ENCODE results near the gene DPP4.

DPP4 gene

DNA sequence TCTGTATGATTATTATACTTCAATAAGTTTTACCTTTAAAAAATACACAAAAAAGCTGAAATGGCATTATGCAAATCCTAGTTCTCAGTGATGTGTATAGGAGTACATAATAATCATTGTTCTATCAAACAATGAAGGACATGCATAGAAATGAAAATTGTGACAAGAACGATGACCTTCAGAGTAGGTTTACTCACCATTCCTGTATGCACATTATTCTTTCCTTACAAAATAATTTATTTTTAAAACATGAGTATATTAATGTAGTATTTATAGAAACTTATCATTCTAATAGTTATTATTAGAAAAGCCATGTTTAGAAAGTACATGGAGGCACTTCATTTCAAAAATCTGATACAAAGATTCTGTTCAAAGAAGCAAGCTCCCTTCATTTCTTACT is 32.7 kb upstream of the DPP4 start:
- Histone ChIP-seq H3K79me2 (ENCODE audit: control insufficient read depth, insufficient read depth, low read length, unreplicated experiment) (no peaks in the 10 kb centered on the region), H3K4me3 (ENCODE audit: low read depth, low read length) (no peak overlapping the region), H3K27ac (ENCODE audit: low read depth, low read length) (no peak overlapping the region), H2AFZ (ENCODE audit: low read length, unreplicated experiment) (no peak overlapping the region), H3K36me3 (ENCODE audit: insufficient read depth, low read length) (no peaks in the 10 kb centered on the region), H3K4me1 (ENCODE audit: control insufficient read depth, insufficient read depth, low read length, unreplicated experiment) (peaks cover 14% of the 10 kb centered on the region), H3K27me3 (ENCODE audit: insufficient read depth, low read length) (no peaks in the 10 kb centered on the region)

DNA sequence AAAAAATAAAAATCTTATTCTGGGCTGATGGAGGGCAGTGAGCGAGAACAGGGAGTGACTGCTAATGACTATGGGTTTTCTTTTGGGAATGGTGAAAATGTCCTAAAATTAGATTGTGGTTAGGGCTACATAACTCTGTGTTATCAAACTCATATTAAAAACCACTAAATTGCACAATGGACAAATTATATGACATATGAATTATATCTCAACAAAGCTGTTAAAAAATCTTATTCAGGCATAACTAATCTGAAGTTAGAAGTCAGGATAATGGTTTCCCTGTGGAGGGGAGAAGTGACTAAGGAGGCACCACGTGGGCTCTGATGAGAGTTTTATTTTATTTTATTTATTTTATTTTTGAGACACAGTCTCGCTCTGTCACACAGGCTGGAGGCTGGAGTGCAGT is 32.1 kb upstream of the DPP4 start:
- no peak overlapping the region for H2AFZ ChIP-seq (ENCODE audit: low read length, unreplicated experiment)
- no peaks in the 10 kb centered on the region for H3K36me3 ChIP-seq (ENCODE audit: insufficient read depth, low read length)
- H3K27me3 ChIP-seq (ENCODE audit: insufficient read depth, low read length), result no peaks in the 10 kb centered on the region
- no peaks in the 10 kb centered on the region for H3K79me2 ChIP-seq (ENCODE audit: control insufficient read depth, insufficient read depth, low read length, unreplicated experiment)
- H3K4me1 ChIP-seq (ENCODE audit: control insufficient read depth, insufficient read depth, low read length, unreplicated experiment), result peaks cover 14% of the 10 kb centered on the region
- no peak overlapping the region for H3K4me3 ChIP-seq (ENCODE audit: low read depth, low read length)
- no peak overlapping the region for H3K27ac ChIP-seq (ENCODE audit: low read depth, low read length)

DNA sequence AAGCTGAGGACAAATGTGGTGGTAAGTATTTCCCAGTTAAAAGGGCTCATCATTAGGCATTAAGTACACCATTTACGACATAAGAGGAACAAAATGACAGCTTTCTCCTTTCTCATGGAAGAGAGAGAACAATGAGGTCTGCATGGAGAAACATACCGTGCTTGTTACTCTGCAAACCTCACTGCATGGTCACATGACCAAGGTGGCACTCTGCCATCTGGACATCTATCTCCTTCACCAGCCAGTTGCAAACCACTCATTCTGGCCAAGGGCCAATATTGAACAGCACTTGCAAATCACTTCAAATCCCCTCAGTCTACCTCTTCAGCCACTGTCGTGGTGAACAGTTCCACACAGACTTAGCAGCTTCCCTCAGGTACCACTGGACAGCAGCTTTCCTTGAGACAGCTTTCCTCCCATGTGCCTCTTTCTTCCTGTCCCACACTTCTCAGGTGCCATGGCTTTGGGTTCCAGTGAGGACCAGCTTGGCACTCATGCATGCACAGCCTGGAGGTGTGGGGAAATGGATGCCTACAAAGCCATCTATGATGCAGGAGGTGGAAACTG is 29.5 kb upstream of the DPP4 start:
- Histone ChIP-seq H2AFZ (ENCODE audit: low read length, unreplicated experiment) (no peak overlapping the region), H3K27me3 (ENCODE audit: insufficient read depth, low read length) (no peaks in the 10 kb centered on the region), H3K36me3 (ENCODE audit: insufficient read depth, low read length) (no peaks in the 10 kb centered on the region), H3K4me1 (ENCODE audit: control insufficient read depth, insufficient read depth, low read length, unreplicated experiment) (peaks cover 14% of the 10 kb centered on the region), H3K4me3 (ENCODE audit: low read depth, low read length) (no peak overlapping the region), H3K27ac (ENCODE audit: low read depth, low read length) (no peak overlapping the region), H3K79me2 (ENCODE audit: control insufficient read depth, insufficient read depth, low read length, unreplicated experiment) (no peaks in the 10 kb centered on the region)

DNA sequence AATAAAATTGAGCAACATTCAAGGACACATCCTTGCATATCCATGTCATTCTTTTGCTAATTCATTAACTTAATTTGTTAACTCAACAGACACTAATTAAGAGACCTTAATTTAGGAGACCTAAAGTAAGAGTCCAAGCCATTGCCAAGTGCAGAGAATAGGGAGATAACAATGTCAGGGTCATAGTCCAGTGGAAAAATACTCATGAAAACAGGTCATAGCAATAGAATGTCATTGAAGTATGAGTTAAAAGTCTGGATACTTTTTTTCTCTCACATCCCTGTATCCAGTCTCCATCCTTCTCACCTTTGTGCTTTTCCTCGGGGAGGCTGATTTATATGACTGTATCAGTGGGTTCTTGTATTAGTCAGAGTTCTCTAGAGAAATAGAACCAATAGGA is 26.6 kb upstream of the DPP4 start:
- H3K4me3 ChIP-seq (ENCODE audit: low read depth, low read length), result no peak overlapping the region
- H3K36me3 ChIP-seq (ENCODE audit: insufficient read depth, low read length), result no peaks in the 10 kb centered on the region
- H3K4me1 ChIP-seq (ENCODE audit: control insufficient read depth, insufficient read depth, low read length, unreplicated experiment), result no peaks in the 10 kb centered on the region
- H3K79me2 ChIP-seq (ENCODE audit: control insufficient read depth, insufficient read depth, low read length, unreplicated experiment), result no peaks in the 10 kb centered on the region
- H3K27me3 ChIP-seq (ENCODE audit: insufficient read depth, low read length), result no peaks in the 10 kb centered on the region
- no peak overlapping the region for H2AFZ ChIP-seq (ENCODE audit: low read length, unreplicated experiment)
- no peak overlapping the region for H3K27ac ChIP-seq (ENCODE audit: low read depth, low read length)

DNA sequence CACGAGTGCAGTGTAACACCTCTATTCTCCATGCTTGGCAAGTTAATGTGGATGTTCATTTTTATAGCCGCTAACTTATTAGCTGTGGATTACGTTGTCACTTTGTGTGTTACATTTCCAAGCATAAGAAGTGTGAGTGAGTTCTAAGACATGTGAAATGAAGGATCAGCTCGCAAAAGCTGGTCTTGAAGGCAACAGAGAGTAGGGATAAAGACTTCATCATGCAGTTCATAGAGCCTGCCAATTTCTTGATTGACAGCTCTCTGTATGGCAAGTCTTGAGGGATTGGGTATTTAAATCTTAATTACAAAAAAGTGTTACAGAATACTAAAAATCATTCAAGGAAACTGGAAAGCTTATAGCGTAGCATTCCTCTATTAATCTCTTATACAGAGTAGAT is 25.8 kb upstream of the DPP4 start:
- Histone ChIP-seq H2AFZ (ENCODE audit: low read length, unreplicated experiment) (no peak overlapping the region), H3K27ac (ENCODE audit: low read depth, low read length) (no peak overlapping the region), H3K4me3 (ENCODE audit: low read depth, low read length) (no peak overlapping the region), H3K36me3 (ENCODE audit: insufficient read depth, low read length) (no peaks in the 10 kb centered on the region), H3K4me1 (ENCODE audit: control insufficient read depth, insufficient read depth, low read length, unreplicated experiment) (no peaks in the 10 kb centered on the region), H3K27me3 (ENCODE audit: insufficient read depth, low read length) (no peaks in the 10 kb centered on the region), H3K79me2 (ENCODE audit: control insufficient read depth, insufficient read depth, low read length, unreplicated experiment) (no peaks in the 10 kb centered on the region)

DNA sequence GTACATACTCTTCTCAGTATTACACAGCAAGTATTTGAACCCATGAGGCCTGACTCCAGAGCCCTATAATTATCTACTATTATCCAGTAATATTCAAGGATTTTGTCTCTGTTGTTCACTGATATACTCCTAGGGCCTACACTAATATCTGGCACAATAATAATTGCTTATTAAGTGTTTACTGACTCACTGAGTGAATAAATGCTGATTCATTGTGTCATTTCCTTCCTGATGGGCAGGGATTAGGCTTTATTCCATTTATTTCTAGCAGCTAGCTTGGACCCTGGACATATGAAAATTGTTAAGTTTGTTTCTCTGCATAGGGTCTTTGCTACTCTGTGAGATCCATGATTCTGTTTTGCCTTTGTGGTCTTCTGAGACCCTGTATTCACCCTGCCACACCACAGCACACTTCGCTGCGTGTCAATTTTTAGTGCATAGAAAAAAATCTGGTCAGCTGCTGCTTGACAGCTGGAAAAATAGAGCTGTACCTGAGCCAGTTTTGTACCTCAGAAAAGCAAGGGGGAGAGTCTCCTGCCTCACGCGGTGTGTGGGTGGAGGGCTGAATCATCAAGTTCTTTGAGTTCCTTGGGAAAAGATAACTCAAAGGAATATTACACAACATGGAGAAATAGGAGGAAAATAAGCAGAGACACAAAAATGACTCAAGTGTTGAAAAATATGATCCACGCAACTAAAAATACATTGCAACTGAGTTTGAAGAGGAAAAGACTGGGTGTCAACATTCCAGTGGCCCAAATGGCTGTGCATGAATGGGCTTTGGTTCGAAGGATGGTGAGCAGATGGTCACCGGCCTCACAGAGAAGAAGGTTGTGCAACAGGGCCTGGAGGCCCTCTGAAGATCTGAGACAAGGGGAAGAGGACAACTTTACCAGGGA is 18.9 kb upstream of the DPP4 start:
- H3K27me3 ChIP-seq (ENCODE audit: insufficient read depth, low read length), result no peaks in the 10 kb centered on the region
- peak overlapping the region; percentile 35 for H2AFZ ChIP-seq (ENCODE audit: low read length, unreplicated experiment)
- H3K79me2 ChIP-seq (ENCODE audit: control insufficient read depth, insufficient read depth, low read length, unreplicated experiment), result no peaks in the 10 kb centered on the region
- H3K27ac ChIP-seq (ENCODE audit: low read depth, low read length), result peak overlapping the region; percentile 98
- H3K36me3 ChIP-seq (ENCODE audit: insufficient read depth, low read length), result no peaks in the 10 kb centered on the region
- H3K4me1 ChIP-seq (ENCODE audit: control insufficient read depth, insufficient read depth, low read length, unreplicated experiment), result peaks cover 54% of the 10 kb centered on the region
- H3K4me3 ChIP-seq (ENCODE audit: low read depth, low read length), result peak overlapping the region; percentile 58

DNA sequence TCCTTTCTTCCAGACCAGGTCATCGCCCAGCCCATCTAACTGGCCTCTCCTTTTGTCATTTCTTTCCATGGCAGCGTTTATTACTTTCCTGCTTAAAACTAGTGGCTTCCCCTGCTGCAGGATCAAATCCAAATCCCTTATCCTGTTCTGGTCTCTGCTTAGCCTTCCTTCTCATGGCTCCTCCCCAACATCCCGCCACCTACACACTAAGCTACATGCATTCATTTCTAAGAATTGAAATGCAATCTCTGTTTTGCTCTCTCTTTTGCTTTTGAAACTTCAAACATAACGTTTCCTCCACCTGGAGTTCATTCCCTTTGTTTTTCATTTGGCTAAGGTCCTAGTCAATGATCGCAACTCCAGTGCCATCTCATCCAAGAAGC is 18.0 kb upstream of the DPP4 start:
- Histone ChIP-seq H3K27me3 (ENCODE audit: insufficient read depth, low read length) (no peaks in the 10 kb centered on the region), H3K4me3 (ENCODE audit: low read depth, low read length) (peak overlapping the region; percentile 58; the same call in 1 of the 2 replicates), H2AFZ (ENCODE audit: low read length, unreplicated experiment) (no peak overlapping the region), H3K36me3 (ENCODE audit: insufficient read depth, low read length) (no peaks in the 10 kb centered on the region), H3K4me1 (ENCODE audit: control insufficient read depth, insufficient read depth, low read length, unreplicated experiment) (peaks cover 59% of the 10 kb centered on the region), H3K27ac (ENCODE audit: low read depth, low read length) (peak overlapping the region; percentile 98), H3K79me2 (ENCODE audit: control insufficient read depth, insufficient read depth, low read length, unreplicated experiment) (no peaks in the 10 kb centered on the region)

DNA sequence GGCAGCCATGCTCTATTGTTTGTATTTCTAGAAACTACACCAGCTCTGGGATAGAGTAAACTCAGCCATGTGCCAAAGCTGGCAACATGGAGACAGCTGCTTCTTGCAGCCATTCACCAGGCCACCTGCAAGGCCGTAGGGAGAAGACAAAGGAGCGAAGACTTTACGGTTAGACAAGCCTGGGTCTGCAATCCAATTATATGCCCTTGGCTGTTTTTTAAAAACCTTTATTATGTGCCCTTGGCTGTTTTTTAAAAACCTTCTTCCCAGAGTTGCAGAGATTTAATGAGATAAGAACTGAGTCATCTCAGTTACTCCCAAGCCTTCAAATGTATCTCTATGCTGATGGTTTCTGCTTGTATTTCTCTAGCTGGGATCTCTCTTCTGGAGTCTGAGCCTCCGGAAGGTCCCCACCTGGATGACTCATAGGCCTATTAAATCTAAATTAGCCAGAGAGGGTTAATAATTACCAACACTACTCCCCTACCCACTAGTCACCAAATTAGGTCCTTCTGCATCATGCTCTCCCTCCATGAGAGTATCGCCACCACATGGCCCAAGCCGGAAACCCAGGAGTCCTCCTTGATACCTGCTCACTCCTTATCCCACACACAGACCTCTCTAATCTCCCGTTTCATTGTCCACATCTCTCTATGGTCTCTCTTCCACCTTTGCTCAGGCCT is 17.5 kb upstream of the DPP4 start:
- peak overlapping the region; percentile 4 for H2AFZ ChIP-seq (ENCODE audit: low read length, unreplicated experiment)
- H3K4me1 ChIP-seq (ENCODE audit: control insufficient read depth, insufficient read depth, low read length, unreplicated experiment), result peaks cover 65% of the 10 kb centered on the region
- H3K4me3 ChIP-seq (ENCODE audit: low read depth, low read length), result no peak overlapping the region
- H3K79me2 ChIP-seq (ENCODE audit: control insufficient read depth, insufficient read depth, low read length, unreplicated experiment), result no peaks in the 10 kb centered on the region
- H3K36me3 ChIP-seq (ENCODE audit: insufficient read depth, low read length), result no peaks in the 10 kb centered on the region
- no peaks in the 10 kb centered on the region for H3K27me3 ChIP-seq (ENCODE audit: insufficient read depth, low read length)
- H3K27ac ChIP-seq (ENCODE audit: low read depth, low read length), result peak overlapping the region; percentile 98

DNA sequence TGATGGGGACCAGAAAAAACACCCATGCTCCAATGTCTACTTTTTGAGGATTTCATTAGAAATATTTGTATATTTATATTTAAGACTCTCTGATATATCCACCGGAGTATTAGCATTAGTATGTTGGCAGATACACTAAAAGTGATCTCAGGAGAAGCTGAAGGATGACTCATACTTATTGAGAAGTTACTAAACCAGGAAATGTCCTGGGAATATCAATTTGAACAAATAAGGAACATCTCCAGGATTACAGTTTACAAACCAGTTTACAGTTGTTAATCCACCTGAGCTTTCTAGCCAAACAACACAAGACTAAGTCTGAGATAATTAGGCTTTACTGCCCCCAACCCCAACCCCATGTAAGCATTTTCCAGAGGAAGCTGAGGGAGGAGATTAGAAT is 16.1 kb upstream of the DPP4 start:
- H3K4me3 ChIP-seq (ENCODE audit: low read depth, low read length), result peak overlapping the region; percentile 33; the same call in 1 of the 2 replicates
- no peaks in the 10 kb centered on the region for H3K36me3 ChIP-seq (ENCODE audit: insufficient read depth, low read length)
- H3K4me1 ChIP-seq (ENCODE audit: control insufficient read depth, insufficient read depth, low read length, unreplicated experiment), result peaks cover 78% of the 10 kb centered on the region
- H3K27ac ChIP-seq (ENCODE audit: low read depth, low read length), result peak overlapping the region; percentile 73
- H3K79me2 ChIP-seq (ENCODE audit: control insufficient read depth, insufficient read depth, low read length, unreplicated experiment), result no peaks in the 10 kb centered on the region
- no peaks in the 10 kb centered on the region for H3K27me3 ChIP-seq (ENCODE audit: insufficient read depth, low read length)
- peak overlapping the region; percentile 29 for H2AFZ ChIP-seq (ENCODE audit: low read length, unreplicated experiment)

DNA sequence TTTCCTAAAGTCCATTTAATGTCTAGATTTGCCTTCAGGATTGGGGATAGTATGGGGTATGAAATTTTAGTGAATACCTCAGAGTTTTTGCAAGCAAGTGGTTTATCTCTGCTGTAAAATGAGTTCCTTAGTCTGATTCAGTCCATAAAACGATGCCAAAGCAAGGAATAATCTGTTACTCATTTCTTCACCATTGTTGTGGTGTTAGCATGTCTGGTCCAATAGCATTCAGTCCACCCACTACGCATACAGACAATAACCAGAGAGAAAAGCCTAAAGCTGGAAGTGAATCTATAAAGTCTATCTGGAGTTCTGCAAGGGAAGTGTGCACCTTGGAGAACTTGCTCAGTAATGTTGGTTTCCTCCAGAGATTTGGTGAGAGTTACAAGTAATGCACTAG is 12.9 kb upstream of the DPP4 start:
- H2AFZ ChIP-seq (ENCODE audit: low read length, unreplicated experiment), result peak overlapping the region; percentile 18
- no peaks in the 10 kb centered on the region for H3K27me3 ChIP-seq (ENCODE audit: insufficient read depth, low read length)
- no peaks in the 10 kb centered on the region for H3K79me2 ChIP-seq (ENCODE audit: control insufficient read depth, insufficient read depth, low read length, unreplicated experiment)
- H3K4me3 ChIP-seq (ENCODE audit: low read depth, low read length), result no peak overlapping the region
- no peaks in the 10 kb centered on the region for H3K36me3 ChIP-seq (ENCODE audit: insufficient read depth, low read length)
- H3K4me1 ChIP-seq (ENCODE audit: control insufficient read depth, insufficient read depth, low read length, unreplicated experiment), result peaks cover 66% of the 10 kb centered on the region
- peak overlapping the region; percentile 69 for H3K27ac ChIP-seq (ENCODE audit: low read depth, low read length)
